ENCODE results near the gene PDE1A.

GRCh38 chr2:182447163-182447562, 20.3 kb upstream of the PDE1A start:
- TF ChIP-seq CTCF (IDR thresholded peaks at IDR 0.05) = no peak
- no peak for TF ChIP-seq POLR2A (IDR thresholded peaks at IDR 0.05)

All from thyroid gland (tissue), 4 donors.